ENCODE measurements around the gene PHKA1. TPM values are rescaled to one million over a fixed set of nuclear protein-coding genes. Genes with fewer than 3 reads are reported as not detected.

PHKA1 gene
- total RNA-seq (2022; extraction: Qiagen RNA extraction; ENCODE audit: low read depth): 18.0 to 21.7 TPM (median 20.3 TPM) in 5 replicates

DNA sequence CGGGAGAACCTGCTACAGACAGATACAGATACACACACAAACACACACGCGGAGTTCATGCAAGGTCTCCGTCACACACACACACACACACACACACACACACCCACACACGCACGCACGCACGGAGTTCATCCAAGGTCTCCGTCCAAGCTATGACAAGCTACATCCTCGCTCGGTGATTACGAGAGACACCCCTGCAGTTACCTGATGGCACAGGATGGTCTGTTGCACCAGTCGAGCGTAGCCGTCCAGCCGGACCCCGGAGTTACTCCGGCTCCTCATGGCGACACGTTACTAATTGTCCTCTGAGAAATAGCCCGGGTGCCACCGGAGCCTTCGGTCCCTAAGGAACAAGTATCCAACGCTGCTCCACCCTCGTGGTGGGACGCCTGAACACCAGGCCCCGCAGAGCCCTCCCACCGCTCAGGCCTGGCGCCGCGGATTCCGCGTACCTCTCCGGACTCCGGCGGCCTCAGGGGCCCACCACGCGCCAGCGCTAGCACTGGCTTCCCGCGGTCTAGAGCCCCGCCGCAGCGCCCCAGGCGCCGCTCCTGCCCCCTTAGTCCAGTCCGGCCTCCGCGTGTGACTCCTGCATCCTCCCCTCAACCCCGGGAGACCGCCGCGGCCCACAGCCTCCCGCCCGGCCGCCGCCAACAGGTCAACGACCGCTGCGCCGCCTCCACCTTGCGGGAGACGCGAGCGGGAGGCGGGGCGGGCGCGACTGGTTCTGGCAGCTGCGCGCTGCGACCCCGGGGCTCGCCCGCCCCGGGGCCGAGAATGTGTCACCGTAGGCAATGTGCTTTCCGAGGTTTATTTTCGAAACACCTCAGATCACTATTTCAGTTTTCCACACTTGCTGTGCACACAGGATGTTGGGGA lies at the start of gene PHKA1:
PHKA1 (minus strand) TSS at position 708 of the 879 bp plus-strand sequence; CDS start at position 282, 426 bp downstream.

GRCh38 chrX:72572248-72573157 lies 141.6 kb downstream of the PHKA1 start, which contains the start of gene HDAC8:
HDAC8 (minus strand) TSS chrX:72572843; CDS start chrX:72572761, 82 bp downstream.

Other genes with a start within 250 kb of the PHKA1 start
- gene HDAC8, start 141.5 kb downstream of the PHKA1 start, total RNA-seq (2022; extraction: Qiagen RNA extraction; ENCODE audit: low read depth): 20.9 to 24.8 TPM (median 22.7 TPM) in 5 replicates
- 0.03 to 0.09 TPM in 2 of 5 replicates, not detected in the others for gene DMRTC1B, start 62.6 kb upstream of the PHKA1 start, total RNA-seq (2022; extraction: Qiagen RNA extraction; ENCODE audit: low read depth)
- not detected in 5 replicates for gene FAM236B, start 68.4 kb upstream of the PHKA1 start, total RNA-seq (2022; extraction: Qiagen RNA extraction; ENCODE audit: low read depth)
- gene FAM236D, start 93.9 kb upstream of the PHKA1 start, total RNA-seq (2022; extraction: Qiagen RNA extraction; ENCODE audit: low read depth): not detected in 5 replicates
- gene FAM236C, start 198.3 kb upstream of the PHKA1 start, total RNA-seq (2022; extraction: Qiagen RNA extraction; ENCODE audit: low read depth): not detected in 5 replicates
- not detected in 5 replicates for gene FAM236A, start 223.9 kb upstream of the PHKA1 start, total RNA-seq (2022; extraction: Qiagen RNA extraction; ENCODE audit: low read depth)
- gene DMRTC1, start 229.5 kb upstream of the PHKA1 start, total RNA-seq (2022; extraction: Qiagen RNA extraction; ENCODE audit: low read depth): 0.09 TPM in 1 of 5 replicates, not detected in the others

All from A549 treated with CpdA at 1 μM for 4 hours (cell line).